Right renal cortex interstitium (tissue), 3 donors: ENCODE data around the gene PLTP. TPM values are rescaled to one million over a fixed set of nuclear protein-coding genes. Genes with fewer than 3 reads are reported as not detected.
A peak's percentile ranks its signal among the peaks of the same experiment; 100 is the strongest.
"Not testable (repeated sequence)": the region's sequence is repeated elsewhere in the genome, so short reads cannot be mapped to it uniquely, and the experiment has no call there.

Experiments
- DNase-seq, 3 donors: peaks; one replicate each; pipeline ENCODE4 v3.0.0-alpha.2; 2013; ENCODE audit warnings: low read depth in 3 of 3, low spot score in 2 of 3
- polyA plus RNA-seq, 3 donors: library from polyadenylated mRNA; unstranded; fragments of 120-200 nt; gene quantifications; one replicate each; pipeline ENCODE4 v1.2.1, GENCODE V29; 2013; ENCODE audit not compliant: insufficient read length in 3 of 3

The PLTP gene
- polyA plus RNA-seq, 3 donors, result 129 to 133 (median 131) TPM

- not testable (repeated sequence) for DNase-seq
Measured at GRCh38 chr20:45901332-45901731, 10.6 kb downstream of the PLTP start.

- no peak for DNase-seq
Measured at GRCh38 chr20:45899046-45899835, 12.7 kb downstream of the PLTP start.

GRCh38 chr20:45898285-45898684 is 13.7 kb downstream of the PLTP start:
- no peak for DNase-seq

DNA sequence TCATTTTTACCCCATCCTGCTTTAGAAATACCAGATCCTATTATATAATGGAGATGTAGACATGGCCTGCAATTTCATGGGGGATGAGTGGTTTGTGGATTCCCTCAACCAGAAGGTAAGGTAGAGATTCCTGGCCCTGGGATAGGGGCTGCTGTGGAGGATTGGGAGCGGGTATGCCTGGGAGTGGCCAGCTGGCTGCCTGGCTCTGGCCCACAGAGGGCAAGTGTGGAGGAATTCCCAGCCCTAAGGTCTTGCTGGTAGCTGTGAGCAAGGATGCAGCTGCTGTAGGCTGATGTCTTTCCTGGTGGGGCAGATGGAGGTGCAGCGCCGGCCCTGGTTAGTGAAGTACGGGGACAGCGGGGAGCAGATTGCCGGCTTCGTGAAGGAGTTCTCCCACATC is 14.3 kb downstream of the PLTP start:
- no peak for DNase-seq

DNA sequence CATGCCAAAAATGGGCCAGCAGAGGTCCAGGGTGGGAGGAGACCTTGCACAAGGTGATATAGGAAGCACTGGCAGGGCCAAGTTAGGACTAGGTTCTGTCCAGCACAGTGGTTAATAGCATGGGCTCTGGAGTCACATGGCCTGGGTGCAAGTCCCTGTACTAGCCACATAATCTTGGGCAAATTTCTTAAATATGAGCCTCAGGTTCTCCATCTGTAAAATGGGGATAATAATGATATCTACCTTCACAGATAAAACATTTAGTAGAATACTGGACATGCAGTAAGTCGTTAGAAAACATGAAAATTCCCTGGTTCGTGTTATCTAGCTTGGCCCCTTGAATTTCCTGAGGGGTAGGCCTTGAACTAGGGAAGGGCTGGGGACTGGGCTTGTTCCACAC is 14.7 kb downstream of the PLTP start:
- no peak for DNase-seq

DNA sequence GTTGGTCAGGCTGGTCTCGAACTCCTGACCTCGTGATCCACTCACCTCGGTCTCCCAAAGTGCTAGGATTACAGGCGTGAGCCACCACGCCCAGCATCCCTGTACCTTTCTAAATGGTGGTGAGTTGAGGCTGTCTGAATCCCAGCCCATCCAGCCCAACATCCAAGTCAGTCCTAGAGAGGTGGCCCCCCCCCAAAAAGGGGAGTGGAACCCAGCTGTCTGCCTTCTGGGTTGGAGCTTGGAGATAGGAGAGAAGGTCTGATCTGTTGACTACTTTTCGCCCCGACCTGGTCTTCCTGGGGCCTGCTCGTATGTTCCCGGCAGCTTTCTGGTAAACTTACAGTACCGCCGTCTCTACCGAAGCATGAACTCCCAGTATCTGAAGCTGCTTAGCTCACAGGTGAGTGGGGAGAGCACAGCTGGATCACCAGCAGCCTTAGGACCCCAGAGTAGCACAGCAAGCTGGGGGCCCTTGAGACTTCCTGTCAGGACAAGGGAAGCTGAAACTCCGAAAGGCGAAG is 15.3 kb downstream of the PLTP start:
- DNase-seq, result no peak

DNA sequence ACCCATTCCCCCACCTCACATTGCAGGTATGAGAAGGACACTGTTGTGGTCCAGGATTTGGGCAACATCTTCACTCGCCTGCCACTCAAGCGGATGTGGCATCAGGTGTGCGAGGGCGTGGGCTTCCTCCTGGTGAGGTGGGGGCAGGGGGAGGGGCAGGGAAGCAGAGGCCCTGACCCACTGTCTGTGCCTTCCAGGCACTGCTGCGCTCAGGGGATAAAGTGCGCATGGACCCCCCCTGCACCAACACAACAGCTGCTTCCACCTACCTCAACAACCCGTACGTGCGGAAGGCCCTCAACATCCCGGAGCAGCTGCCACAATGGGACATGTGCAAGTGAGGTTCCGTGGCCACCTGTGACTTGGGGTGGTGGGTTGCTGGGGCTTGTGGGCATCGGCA is 17.2 kb downstream of the PLTP start:
- DNase-seq, result no peak

DNA sequence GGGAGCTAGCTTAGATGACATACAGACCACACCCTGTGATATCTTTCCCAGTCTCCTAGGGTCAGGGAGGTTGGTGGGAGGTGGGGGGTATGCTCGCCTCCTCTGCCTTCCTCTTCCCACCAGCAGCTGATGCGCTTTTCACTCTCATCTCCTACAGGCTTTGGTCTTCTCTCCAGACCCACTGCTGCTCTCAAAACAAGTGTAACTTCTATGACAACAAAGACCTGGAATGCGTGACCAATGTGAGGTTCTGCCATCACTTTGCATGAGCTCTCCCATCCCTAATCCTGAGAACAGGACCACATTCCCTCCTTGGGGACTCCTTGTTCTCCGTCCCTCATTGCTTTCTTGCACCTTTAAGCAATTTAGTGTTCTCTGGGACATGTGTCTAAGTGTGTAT is 18.1 kb downstream of the PLTP start:
- no peak for DNase-seq

DNA sequence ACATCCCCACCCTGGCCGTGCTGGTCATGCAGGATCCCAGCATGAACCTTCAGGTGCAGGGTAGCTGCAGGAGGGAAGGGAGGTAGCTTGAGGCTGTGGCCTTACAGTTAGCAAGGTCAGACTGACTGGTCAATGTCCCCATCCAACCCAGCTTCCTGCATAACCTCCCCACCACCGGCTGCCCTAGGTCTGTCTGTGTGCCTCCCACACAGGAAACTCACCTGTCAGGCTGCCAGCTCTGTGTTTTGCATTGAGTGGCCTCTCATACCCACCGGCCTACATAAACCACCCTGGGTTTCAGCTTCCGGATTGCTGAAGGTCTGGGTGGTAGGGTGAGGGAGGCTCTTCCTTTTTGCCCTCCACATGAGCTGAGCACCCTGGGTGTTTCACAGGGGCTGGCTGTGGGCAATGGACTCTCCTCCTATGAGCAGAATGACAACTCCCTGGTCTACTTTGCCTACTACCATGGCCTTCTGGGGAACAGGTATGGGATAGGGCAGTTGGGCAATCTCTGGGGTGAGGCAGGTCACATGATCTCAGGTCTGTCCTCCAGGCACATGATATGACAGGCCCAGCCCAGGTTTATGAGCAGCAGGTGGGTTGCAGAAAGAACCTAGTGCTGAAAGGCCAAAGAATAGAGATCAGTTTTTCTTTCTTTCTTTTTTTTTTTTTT is 19.0 kb downstream of the PLTP start:
- no peak for DNase-seq

DNA sequence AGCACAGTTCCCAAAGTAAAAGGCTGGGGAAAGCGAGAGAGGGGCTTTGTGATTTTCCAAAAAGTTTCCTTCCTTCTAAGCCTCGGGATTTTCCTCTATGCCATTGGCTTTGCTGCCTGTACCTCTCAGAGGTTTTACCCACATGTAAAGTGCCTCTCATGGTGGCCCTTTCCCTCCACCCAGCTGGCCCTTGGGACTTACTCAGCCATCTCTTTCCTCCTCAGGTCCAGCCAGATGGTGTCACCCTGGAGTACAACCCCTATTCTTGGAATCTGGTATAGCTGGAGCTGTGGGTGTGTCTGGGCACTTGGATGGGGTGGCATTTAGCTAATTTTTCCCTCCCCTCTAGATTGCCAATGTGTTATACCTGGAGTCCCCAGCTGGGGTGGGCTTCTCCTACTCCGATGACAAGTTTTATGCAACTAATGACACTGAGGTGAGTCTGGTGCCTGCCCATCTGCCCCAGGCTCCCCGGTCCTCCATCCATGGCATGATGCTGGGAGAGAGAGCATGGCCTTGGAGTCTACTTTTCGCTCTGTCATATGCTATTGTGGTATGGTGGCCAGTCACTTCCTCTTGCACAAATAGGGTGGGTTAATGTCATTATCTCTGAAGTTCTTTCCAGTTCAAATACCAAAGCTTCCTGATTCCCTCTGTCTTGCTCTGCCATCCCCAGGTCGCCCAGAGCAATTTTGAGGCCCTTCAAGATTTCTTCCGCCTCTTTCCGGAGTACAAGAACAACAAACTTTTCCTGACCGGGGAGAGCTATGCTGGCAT is 19.7 kb downstream of the PLTP start:
- no peak for DNase-seq

- DNase-seq, result peak in 1 of 3 donors; percentile 79
Measured at GRCh38 chr20:45890985-45891983, 20.7 kb downstream of the PLTP start, which contains the start of the genes CTSA and NEURL2. CTSA (plus strand) TSS chr20:45891335; CDS start chr20:45891569, 234 bp downstream. NEURL2 (minus strand) TSS chr20:45891208; CDS start chr20:45890991, 217 bp downstream.

GRCh38 chr20:45890077-45890984 is 21.6 kb downstream of the PLTP start:
- DNase-seq, result peak in 1 of 3 donors; percentile 79

DNA sequence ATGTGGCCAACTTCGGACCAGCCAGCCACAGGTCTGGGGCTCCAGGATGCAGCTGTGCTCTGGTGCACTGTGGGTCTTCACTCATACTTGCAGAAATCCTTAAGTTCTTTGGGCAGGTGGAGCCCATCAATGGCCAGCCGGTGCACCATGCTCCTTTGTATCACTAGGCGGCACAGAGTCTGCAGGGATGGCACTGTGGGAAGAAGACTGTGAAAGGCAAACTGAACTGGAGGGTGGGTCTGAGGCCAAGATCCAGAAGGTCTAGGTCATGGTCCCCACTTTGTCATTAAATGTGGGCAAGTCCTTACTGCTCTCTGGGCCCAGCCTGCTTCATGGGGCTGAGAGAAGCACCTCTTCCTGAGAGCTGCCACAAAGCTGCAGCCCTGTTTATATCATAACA is 23.3 kb downstream of the PLTP start:
- no peak for DNase-seq

DNA sequence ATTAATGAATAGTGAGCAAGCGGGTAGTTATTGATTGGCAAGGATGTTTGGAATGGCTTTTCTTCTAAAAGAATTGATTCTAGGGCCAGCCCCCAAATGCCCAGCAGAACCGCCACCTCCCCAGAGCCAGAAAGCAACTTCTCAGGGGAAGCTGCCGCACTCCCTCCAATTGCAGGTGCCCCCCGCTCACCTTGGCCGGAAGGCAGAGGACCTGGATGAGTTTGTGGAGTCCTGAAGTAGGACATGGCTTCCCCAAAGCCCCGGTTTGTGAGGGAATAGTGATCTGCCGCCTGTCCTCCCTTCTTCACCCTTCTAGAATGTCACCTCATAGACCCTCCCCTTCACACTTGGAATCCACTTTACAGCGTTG is 24.6 kb downstream of the PLTP start, which contains the start of gene SPATA25:
TSS of gene SPATA25 (minus strand) at position 277 of the 370 bp plus-strand sequence. CDS start at position 245, 32 bp downstream.
- no peak for DNase-seq

DNA sequence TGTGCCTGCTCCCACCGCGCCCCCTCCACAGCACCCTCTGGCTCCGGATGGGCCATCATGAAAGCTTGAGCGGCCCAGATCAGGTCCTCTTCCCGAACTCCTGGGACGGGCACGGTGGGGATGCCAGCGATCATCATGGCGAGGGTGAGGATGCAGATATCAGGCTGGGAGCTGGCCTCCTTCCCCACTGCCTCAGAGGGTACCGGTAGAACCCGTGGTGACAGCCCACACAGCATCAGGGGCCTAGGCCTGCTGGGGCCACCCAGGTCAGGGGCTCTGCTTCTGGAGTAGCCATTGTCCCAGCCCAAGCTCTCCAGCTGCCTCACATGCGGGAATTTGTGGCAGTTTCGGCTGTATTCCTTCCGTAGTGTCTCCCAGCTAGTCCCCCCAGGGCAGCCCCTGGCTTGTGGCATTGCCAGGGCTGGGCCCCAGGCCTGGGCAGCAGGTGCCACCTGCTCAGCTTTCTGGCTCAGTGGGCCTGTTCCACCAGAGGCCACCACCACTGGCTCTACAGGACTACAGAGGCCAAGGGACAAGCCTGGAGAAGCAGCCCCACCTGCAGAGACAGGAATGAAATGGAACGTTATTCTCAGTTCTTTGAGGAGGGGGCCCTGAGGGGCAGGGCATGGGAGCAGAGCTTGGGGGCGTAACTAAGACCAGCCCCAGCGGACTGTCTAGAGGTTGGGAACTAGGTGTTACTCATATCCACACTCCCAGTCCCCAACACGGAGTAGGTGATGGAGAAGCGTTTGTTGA is 25.2 kb downstream of the PLTP start:
- no peak for DNase-seq

DNA sequence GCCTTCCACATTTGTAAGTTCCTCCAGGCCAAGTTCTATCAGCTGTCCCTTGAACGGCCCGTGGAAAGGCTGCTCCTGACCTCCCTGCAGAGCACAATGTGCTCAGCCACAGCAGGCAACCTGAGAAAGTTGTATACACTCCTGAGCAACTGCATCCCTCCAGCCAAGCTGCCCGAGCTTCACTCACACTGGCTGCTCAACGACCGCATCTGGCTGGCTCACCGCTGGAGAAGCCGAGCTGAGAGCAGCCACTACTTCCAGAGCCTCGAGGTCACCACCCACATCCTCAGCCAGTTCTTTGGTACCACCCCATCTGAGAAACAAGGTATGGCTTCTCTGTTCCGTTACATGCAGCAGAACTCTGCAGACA is 28.9 kb downstream of the PLTP start:
- no peak for DNase-seq

DNA sequence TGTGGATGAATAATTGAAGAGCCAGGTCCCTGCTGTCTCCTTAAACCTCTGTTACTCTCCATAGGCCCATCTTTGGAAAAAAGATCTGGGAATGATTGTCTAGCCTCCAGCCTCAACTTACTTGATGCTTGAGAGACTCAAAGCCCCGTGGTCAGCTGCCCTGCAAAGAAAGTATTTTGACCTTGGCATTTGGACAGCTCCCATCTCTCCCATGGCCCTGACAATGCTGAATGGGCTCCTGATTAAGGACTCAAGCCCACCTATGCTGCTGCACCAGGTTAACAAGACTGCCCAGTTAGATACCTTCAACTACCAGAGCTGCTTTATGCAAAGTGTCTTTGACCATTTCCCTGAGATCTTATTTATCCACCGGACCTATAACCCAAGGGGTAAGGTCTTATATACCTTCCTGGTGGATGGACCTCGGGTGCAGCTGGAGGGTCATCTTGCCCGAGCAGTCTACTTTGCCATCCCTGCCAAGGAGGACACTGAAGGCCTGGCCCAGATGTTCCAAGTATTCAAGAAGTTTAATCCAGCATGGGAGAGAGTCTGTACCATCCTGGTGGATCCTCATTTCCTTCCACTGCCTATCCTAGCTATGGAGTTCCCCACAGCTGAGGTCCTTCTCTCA is 29.4 kb downstream of the PLTP start:
- DNase-seq, result no peak
